ENCODE results near the gene SPRYD7. TPM values are rescaled to one million over a fixed set of nuclear protein-coding genes. Genes with fewer than 3 reads are reported as not detected.
"Not testable (repeated sequence)": the region's sequence is repeated elsewhere in the genome, so short reads cannot be mapped to it uniquely, and the experiment has no call there.

Gene SPRYD7
- total RNA-seq, 2 donors from 2014 or later: 8.0 to 14.1 TPM

- peak; percentile 55 for DNase-seq
- no peak for TF ChIP-seq CTCF (IDR thresholded peaks at IDR 0.05)
- Histone ChIP-seq H3K4me1 (no peaks in the 10 kb centered on the region), H3K27me3 (no peaks in the 10 kb centered on the region), H3K9ac (ENCODE audit: low read depth in 2 of 2, low read length in 2 of 2) (peak overlapping the region in 1 of 2 donors; percentile 34), H3K27ac (peak overlapping the region; percentile 69), H3K36me3 (no peaks in the 10 kb centered on the region), H3K9me3 (no peaks in the 10 kb centered on the region), H3K4me3 (no peak overlapping the region)
- intact Hi-C loops (cut with DNase I): no loop called here
Observed at GRCh38 chr13:49954674-49955455, 18.7 kb upstream of the SPRYD7 start.

- Histone ChIP-seq H3K4me3 (no peak overlapping the region), H3K9me3 (no peaks in the 10 kb centered on the region), H3K27me3 (no peaks in the 10 kb centered on the region), H3K9ac (ENCODE audit: low read depth in 2 of 2, low read length in 2 of 2) (no peak overlapping the region), H3K4me1 (no peaks in the 10 kb centered on the region), H3K36me3 (no peaks in the 10 kb centered on the region), H3K27ac (no peak overlapping the region)
- TF ChIP-seq CTCF (IDR thresholded peaks at IDR 0.05): no peak
- intact Hi-C loops (cut with DNase I): no loop called here
- no peak for DNase-seq
Observed at GRCh38 chr13:49953560-49953959, 17.4 kb upstream of the SPRYD7 start.

GRCh38 chr13:49951754-49952535 lies 15.8 kb upstream of the SPRYD7 start:
- Histone ChIP-seq H3K9ac (ENCODE audit: low read depth in 2 of 2, low read length in 2 of 2) (no peak overlapping the region), H3K36me3 (no peaks in the 10 kb centered on the region), H3K27ac (peak overlapping the region; percentile 45), H3K4me1 (no peaks in the 10 kb centered on the region), H3K9me3 (no peaks in the 10 kb centered on the region), H3K4me3 (no peak overlapping the region), H3K27me3 (no peaks in the 10 kb centered on the region)
- intact Hi-C loops (cut with DNase I): no loop called here
- TF ChIP-seq CTCF (IDR thresholded peaks at IDR 0.05): no peak
- DNase-seq: peak; percentile 40

GRCh38 chr13:49948777-49949270 lies 12.7 kb upstream of the SPRYD7 start:
- H3K4me3 ChIP-seq; H3K4me1 ChIP-seq; H3K27me3 ChIP-seq; intact Hi-C loops (cut with DNase I); H3K36me3 ChIP-seq; H3K9me3 ChIP-seq; H3K9ac ChIP-seq (ENCODE audit: low read depth in 2 of 2, low read length in 2 of 2); H3K27ac ChIP-seq; DNase-seq: not testable (repeated sequence)

- H3K4me3 ChIP-seq: no peak overlapping the region
- peak overlapping the region; percentile 91 for H3K27ac ChIP-seq
- no peaks in the 10 kb centered on the region for H3K9me3 ChIP-seq
- H3K4me1 ChIP-seq: peaks cover 7% of the 10 kb centered on the region
- TF ChIP-seq CTCF (IDR thresholded peaks at IDR 0.05): no peak
- H3K36me3 ChIP-seq: no peaks in the 10 kb centered on the region
- intact Hi-C loops (cut with DNase I): no loop called here
- H3K9ac ChIP-seq (ENCODE audit: low read depth in 2 of 2, low read length in 2 of 2): peak overlapping the region in 1 of 2 donors; percentile 42
- H3K27me3 ChIP-seq: no peaks in the 10 kb centered on the region
- no peak for DNase-seq
Observed at GRCh38 chr13:49939321-49939720, 3.2 kb upstream of the SPRYD7 start.

Measured in colonic mucosa (tissue), 4 donors.